Uterus (tissue), 4 donors: Measurements from ENCODE around the gene HSFX2. TPM values are rescaled to one million over a fixed set of nuclear protein-coding genes. Genes with fewer than 3 reads are reported as not detected.

Experiments used
- total RNA-seq, 4 donors: library from RNA; depleted of rRNA in 3 of 4; stranded (reverse); fragments of >200 nt in 3 of 4; gene quantifications; one replicate each; pipeline versions ENCODE4 v1.1.0 to v1.2.4, GENCODE V29; 2014 to 2023
- donor health status: DM: yes; HTN: yes; CAD: no.

HSFX2 gene
- total RNA-seq, 4 donors from 2014 or later = not detected

Other genes with a start within 250 kb of the HSFX2 start
- gene IDS, start 90.0 kb downstream of the HSFX2 start, total RNA-seq = 100 to 1,000 TPM in 2 of 4 donors, 10 to 100 TPM in 2; 42.7 to 117 (median 83.7) TPM
- gene EOLA1, start 54.3 kb downstream of the HSFX2 start, total RNA-seq = 10 to 100 TPM in 3 of 4 donors, 1 to 10 TPM in 1; 9.1 to 23.6 (median 13.6) TPM
- gene HSFX3, start 45.4 kb downstream of the HSFX2 start, total RNA-seq = not detected
- not detected for gene MAGEA9B, start 7.9 kb downstream of the HSFX2 start, total RNA-seq
- 10 to 100 TPM in 2 of 4 donors, 1 to 10 TPM in 2; 2.0 to 33.9 (median 16.7) TPM for gene TMEM185A, start 36.5 kb upstream of the HSFX2 start, total RNA-seq
- gene MAGEA11, start 116.7 kb upstream of the HSFX2 start, total RNA-seq = not detected
- gene HSFX1, start 178.8 kb upstream of the HSFX2 start, total RNA-seq = 1 to 10 TPM in 2 of 4 donors, not detected in 2; 2.4 to 4.0 TPM
- not detected for gene MAGEA9, start 186.6 kb upstream of the HSFX2 start, total RNA-seq